Thyroid gland (tissue), 4 donors: Measurements from ENCODE around the gene JOSD2.

Experiments
- POLR2A ChIP-seq, 2 donors: fragments of 450-650 bp; IDR thresholded peaks; one replicate each; pipeline ENCODE4 v1.6.1; 2017; ENCODE audit warnings: antibody characterized with exemption in 2 of 2, mild to moderate bottlenecking in 2 of 2, moderate library complexity in 1 of 2
- TF ChIP-seq, protein P1 (sequence below), 6 experiments: fragments of 200-600 bp in 3 of 6; fragments of 450-650 bp in 3 of 6; sonication (generic) in 3 of 6; IDR thresholded peaks; one replicate each; pipeline ENCODE4 v1.5.1; 2016 to 2019; ENCODE audit warnings: antibody characterized with exemption in 6 of 6, mild to moderate bottlenecking in 2 of 6, inconsistent platforms in 1 of 6, moderate library complexity in 1 of 6

DNA sequence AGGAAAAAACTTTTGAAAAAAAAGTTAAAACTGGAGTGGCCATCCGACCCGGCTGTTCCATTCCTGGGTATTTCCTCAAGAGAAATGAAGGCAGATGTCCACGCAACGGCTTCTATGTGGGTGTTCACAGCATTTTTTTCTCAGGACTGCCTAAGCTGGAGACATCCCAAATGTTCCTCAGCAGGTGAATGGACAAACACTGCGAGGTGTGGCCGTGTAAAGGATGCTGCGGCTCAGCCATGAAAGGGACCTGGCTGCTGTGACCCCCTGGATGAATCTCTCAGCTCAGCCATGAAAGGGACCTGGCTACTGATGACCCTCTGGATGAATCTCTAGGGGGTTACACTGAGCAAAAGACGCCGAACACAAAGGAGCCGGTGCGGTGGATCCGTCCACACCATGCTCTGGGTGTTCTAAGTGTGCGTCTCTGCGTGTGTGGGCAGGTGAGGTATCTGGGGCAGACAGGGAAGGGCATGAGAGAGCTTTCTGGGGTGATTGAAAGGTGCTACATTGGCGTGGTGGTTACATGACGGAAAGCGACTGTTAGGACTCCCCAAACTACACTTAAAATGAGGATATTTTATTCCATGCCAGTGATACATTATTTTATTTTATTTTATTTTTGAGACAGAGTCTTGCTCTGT lies 10.0 kb upstream of the JOSD2 start:
- TF ChIP-seq, protein P1, sequence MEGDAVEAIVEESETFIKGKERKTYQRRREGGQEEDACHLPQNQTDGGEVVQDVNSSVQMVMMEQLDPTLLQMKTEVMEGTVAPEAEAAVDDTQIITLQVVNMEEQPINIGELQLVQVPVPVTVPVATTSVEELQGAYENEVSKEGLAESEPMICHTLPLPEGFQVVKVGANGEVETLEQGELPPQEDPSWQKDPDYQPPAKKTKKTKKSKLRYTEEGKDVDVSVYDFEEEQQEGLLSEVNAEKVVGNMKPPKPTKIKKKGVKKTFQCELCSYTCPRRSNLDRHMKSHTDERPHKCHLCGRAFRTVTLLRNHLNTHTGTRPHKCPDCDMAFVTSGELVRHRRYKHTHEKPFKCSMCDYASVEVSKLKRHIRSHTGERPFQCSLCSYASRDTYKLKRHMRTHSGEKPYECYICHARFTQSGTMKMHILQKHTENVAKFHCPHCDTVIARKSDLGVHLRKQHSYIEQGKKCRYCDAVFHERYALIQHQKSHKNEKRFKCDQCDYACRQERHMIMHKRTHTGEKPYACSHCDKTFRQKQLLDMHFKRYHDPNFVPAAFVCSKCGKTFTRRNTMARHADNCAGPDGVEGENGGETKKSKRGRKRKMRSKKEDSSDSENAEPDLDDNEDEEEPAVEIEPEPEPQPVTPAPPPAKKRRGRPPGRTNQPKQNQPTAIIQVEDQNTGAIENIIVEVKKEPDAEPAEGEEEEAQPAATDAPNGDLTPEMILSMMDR (IDR thresholded peaks at IDR 0.05) = no peak
- TF ChIP-seq POLR2A (IDR thresholded peaks at IDR 0.05) = no peak
